ENCODE data around the gene NIPSNAP2.

The NIPSNAP2 gene

DNA sequence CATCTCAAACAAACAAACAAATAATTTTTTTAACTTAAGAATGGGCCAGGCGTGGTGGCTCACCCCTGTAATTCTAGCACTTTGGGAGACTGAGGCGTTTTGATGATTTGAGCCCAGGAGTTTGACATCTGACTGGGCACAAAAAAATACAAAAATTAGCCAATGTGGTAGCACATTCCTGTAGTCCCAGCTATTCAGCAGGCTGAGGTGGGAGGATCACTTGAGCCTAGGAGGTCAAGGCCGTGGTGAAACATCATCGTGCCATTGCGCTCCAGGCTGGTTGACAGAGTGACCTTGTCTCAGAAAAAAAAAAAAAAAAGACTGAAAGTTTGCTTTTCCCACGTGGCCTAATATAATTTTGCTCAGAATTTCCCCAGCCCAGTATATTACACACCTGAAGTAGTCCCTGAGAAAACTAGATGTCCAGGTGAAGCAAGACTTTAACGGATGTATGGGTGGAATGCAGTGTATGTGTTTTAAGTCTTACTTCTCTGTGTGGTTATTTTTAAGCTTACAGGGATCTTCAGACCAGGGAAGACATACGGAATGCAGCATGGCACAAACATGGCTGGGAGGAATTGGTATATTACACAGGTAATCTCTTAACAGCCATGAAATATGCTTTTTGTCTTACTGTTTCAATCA lies 32.6 kb downstream of the NIPSNAP2 start:
- Histone ChIP-seq H3K4ac (ENCODE audit: low read depth, low read length) (no peak overlapping the region), H4K8ac (ENCODE audit: low read depth, low read length) (no peak overlapping the region), H3K4me2 (ENCODE audit: low read length) (no peak overlapping the region), H3K9ac (ENCODE audit: low read length) (no peak overlapping the region), H3K79me1 (ENCODE audit: low read length) (no peaks in the 10 kb centered on the region), H3K14ac (ENCODE audit: low read length) (no peak overlapping the region), H3K18ac (ENCODE audit: low read length) (no peak overlapping the region), H3K9me3 (ENCODE audit: insufficient read depth, low read depth, low read length) (no peaks in the 10 kb centered on the region), H3K79me2 (ENCODE audit: control insufficient read depth, insufficient read depth, low read length, poor library complexity) (no peaks in the 10 kb centered on the region), H2AK5ac (ENCODE audit: low read length) (no peak overlapping the region), H2BK12ac (ENCODE audit: low read length) (no peak overlapping the region), H2BK5ac (ENCODE audit: low read depth, low read length, poor library complexity) (no peak overlapping the region), H4K12ac (ENCODE audit: low read depth, low read length) (no peak overlapping the region), H3K27ac (ENCODE audit: low read depth, low read length) (no peak overlapping the region), H3K4me3 (ENCODE audit: low read depth, low read length) (no peak overlapping the region), H3K27me3 (ENCODE audit: insufficient read depth, low read length) (no peaks in the 10 kb centered on the region), H2BK120ac (ENCODE audit: insufficient read depth, low read length, poor library complexity) (no peak overlapping the region), H3K36me3 (ENCODE audit: control insufficient read depth in 1 of 2, insufficient read depth in 2 of 2, low read length in 2 of 2) (peaks cover 25 to 28% of the 10 kb centered on the region in 2 experiments), H3K4me1 (ENCODE audit: control insufficient read depth in 1 of 2, insufficient read depth in 2 of 2, low read length in 2 of 2) (peaks cover 0 to 2% of the 10 kb centered on the region in 2 experiments), H3K23ac (ENCODE audit: low read length) (no peak overlapping the region), H2AFZ (ENCODE audit: insufficient read depth, low read length, poor library complexity) (no peak overlapping the region), H4K91ac (ENCODE audit: low read depth, low read length) (no peak overlapping the region)
- WGBS (ENCODE audit: extremely low coverage, insufficient coverage, insufficient read length): no CpG with 5 or more reads among the region's 8 CpGs
- peak in 1 of 2 donors; percentile 14 for DNase-seq

DNA sequence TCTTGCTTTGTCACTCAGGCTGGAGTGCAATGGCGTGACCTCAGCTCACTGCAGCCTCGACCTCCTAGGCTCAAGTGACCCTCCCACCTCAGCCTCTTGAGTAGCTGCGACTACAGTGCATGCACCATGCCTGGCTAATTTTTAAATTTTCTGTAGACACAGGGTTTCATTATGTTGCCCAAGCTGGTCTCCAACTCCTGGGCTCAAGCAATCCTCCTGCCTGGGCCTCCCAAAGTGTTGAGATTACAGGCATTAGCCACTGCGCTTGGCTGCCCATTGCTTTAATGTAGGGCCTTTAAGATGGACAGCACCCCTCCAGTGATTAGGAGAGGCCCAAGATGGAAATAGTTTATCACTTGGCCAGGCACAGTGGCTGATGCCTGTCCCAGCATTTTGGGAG lies 39.4 kb downstream of the NIPSNAP2 start:
- no peak overlapping the region for H3K27ac ChIP-seq (ENCODE audit: low read depth, low read length)
- no peaks in the 10 kb centered on the region for H3K79me1 ChIP-seq (ENCODE audit: low read length)
- no peaks in the 10 kb centered on the region for H3K9me3 ChIP-seq (ENCODE audit: insufficient read depth, low read depth, low read length)
- no peak overlapping the region for H4K12ac ChIP-seq (ENCODE audit: low read depth, low read length)
- H3K9ac ChIP-seq (ENCODE audit: low read length): no peak overlapping the region
- H2BK12ac ChIP-seq (ENCODE audit: low read length): no peak overlapping the region
- H3K27me3 ChIP-seq (ENCODE audit: insufficient read depth, low read length): no peaks in the 10 kb centered on the region
- H2BK120ac ChIP-seq (ENCODE audit: insufficient read depth, low read length, poor library complexity): no peak overlapping the region
- no peak overlapping the region for H2BK5ac ChIP-seq (ENCODE audit: low read depth, low read length, poor library complexity)
- no peak overlapping the region for H4K8ac ChIP-seq (ENCODE audit: low read depth, low read length)
- WGBS (ENCODE audit: extremely low coverage, insufficient coverage, insufficient read length): no CpG with 5 or more reads among the region's 4 CpGs
- no peak for DNase-seq
- H3K4ac ChIP-seq (ENCODE audit: low read depth, low read length): no peak overlapping the region
- H3K23ac ChIP-seq (ENCODE audit: low read length): no peak overlapping the region
- H2AK5ac ChIP-seq (ENCODE audit: low read length): no peak overlapping the region
- no peaks in the 10 kb centered on the region for H3K36me3 ChIP-seq (ENCODE audit: control insufficient read depth in 1 of 2, insufficient read depth in 2 of 2, low read length in 2 of 2)
- no peak overlapping the region for H3K4me2 ChIP-seq (ENCODE audit: low read length)
- no peak overlapping the region for H3K4me3 ChIP-seq (ENCODE audit: low read depth, low read length)
- H3K14ac ChIP-seq (ENCODE audit: low read length): no peak overlapping the region
- H3K18ac ChIP-seq (ENCODE audit: low read length): no peak overlapping the region
- no peaks in the 10 kb centered on the region for H3K79me2 ChIP-seq (ENCODE audit: control insufficient read depth, insufficient read depth, low read length, poor library complexity)
- no peak overlapping the region for H2AFZ ChIP-seq (ENCODE audit: insufficient read depth, low read length, poor library complexity)
- H4K91ac ChIP-seq (ENCODE audit: low read depth, low read length): no peak overlapping the region
- peaks cover 0 to 4% of the 10 kb centered on the region in 2 experiments for H3K4me1 ChIP-seq (ENCODE audit: control insufficient read depth in 1 of 2, insufficient read depth in 2 of 2, low read length in 2 of 2)

DNA sequence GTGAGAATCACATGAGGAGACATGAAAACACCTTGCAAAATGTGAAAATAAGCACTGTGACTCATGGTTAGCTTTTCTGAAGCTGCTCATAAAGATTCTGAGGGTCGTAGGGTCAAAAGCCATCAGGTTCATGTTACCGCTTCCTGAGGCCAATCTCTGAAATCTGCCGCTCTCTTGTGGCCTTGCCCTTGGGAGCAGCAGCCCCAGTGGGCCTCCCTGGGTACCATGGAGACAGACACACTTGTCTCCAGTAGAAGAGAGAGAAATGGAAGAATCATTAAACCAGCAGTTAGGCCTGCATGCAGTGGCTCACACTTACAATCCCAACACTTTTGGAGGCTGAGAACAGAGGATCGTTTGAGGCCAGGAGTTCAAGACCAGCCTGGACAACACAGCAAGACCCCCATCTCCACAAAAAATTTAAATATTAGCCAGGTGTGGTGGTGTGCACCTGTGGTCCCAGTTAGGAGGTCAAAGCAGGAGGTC lies 42.8 kb downstream of the NIPSNAP2 start:
- no peak overlapping the region for H3K23ac ChIP-seq (ENCODE audit: low read length)
- H3K4me3 ChIP-seq (ENCODE audit: low read depth, low read length): no peak overlapping the region
- H3K14ac ChIP-seq (ENCODE audit: low read length): no peak overlapping the region
- no peak overlapping the region for H4K91ac ChIP-seq (ENCODE audit: low read depth, low read length)
- no peak overlapping the region for H3K4me2 ChIP-seq (ENCODE audit: low read length)
- H4K8ac ChIP-seq (ENCODE audit: low read depth, low read length): no peak overlapping the region
- no peak overlapping the region for H2BK5ac ChIP-seq (ENCODE audit: low read depth, low read length, poor library complexity)
- no peak overlapping the region for H3K18ac ChIP-seq (ENCODE audit: low read length)
- H3K27me3 ChIP-seq (ENCODE audit: insufficient read depth, low read length): no peaks in the 10 kb centered on the region
- no CpG with 5 or more reads among the region's 4 CpGs for WGBS (ENCODE audit: extremely low coverage, insufficient coverage, insufficient read length)
- no peak overlapping the region for H2AK5ac ChIP-seq (ENCODE audit: low read length)
- H3K79me2 ChIP-seq (ENCODE audit: control insufficient read depth, insufficient read depth, low read length, poor library complexity): no peaks in the 10 kb centered on the region
- H3K9me3 ChIP-seq (ENCODE audit: insufficient read depth, low read depth, low read length): no peaks in the 10 kb centered on the region
- peaks cover 0 to 2% of the 10 kb centered on the region in 2 experiments for H3K4me1 ChIP-seq (ENCODE audit: control insufficient read depth in 1 of 2, insufficient read depth in 2 of 2, low read length in 2 of 2)
- H3K36me3 ChIP-seq (ENCODE audit: control insufficient read depth in 1 of 2, insufficient read depth in 2 of 2, low read length in 2 of 2): peaks cover 3 to 6% of the 10 kb centered on the region in 2 experiments
- no peak overlapping the region for H2AFZ ChIP-seq (ENCODE audit: insufficient read depth, low read length, poor library complexity)
- no peak overlapping the region for H3K27ac ChIP-seq (ENCODE audit: low read depth, low read length)
- H2BK120ac ChIP-seq (ENCODE audit: insufficient read depth, low read length, poor library complexity): no peak overlapping the region
- H3K9ac ChIP-seq (ENCODE audit: low read length): peak overlapping the region; percentile 72
- H3K4ac ChIP-seq (ENCODE audit: low read depth, low read length): no peak overlapping the region
- no peak for DNase-seq
- no peak overlapping the region for H4K12ac ChIP-seq (ENCODE audit: low read depth, low read length)
- H2BK12ac ChIP-seq (ENCODE audit: low read length): no peak overlapping the region
- no peaks in the 10 kb centered on the region for H3K79me1 ChIP-seq (ENCODE audit: low read length)

DNA sequence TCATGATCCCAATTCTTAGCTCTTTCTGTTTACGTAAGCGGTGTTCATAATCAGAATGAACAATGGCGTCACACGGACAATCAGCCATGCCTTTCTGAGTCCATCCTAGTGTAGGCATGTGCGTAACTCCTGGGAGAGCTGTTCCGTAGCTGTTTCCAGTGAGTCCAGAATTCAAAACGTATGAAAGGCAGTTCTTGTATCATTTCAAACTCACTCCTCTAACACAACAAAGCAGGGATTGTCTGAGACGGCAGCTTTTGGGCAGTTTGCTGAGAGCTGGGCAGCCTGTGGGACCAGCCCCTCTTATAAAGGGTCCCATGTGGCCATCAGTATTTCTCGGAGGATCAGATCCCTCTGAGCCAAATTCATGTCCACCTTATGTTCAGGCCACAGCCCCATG lies 43.5 kb downstream of the NIPSNAP2 start:
- Histone ChIP-seq H3K27me3 (ENCODE audit: insufficient read depth, low read length) (no peaks in the 10 kb centered on the region), H4K8ac (ENCODE audit: low read depth, low read length) (no peak overlapping the region), H3K4me2 (ENCODE audit: low read length) (no peak overlapping the region), H3K18ac (ENCODE audit: low read length) (no peak overlapping the region), H2BK12ac (ENCODE audit: low read length) (no peak overlapping the region), H2AK5ac (ENCODE audit: low read length) (peak overlapping the region; percentile 9), H3K23ac (ENCODE audit: low read length) (no peak overlapping the region), H3K79me1 (ENCODE audit: low read length) (no peaks in the 10 kb centered on the region), H3K4me3 (ENCODE audit: low read depth, low read length) (no peak overlapping the region), H3K4me1 (ENCODE audit: control insufficient read depth in 1 of 2, insufficient read depth in 2 of 2, low read length in 2 of 2) (peaks cover 0 to 2% of the 10 kb centered on the region in 2 experiments), H3K9me3 (ENCODE audit: insufficient read depth, low read depth, low read length) (no peaks in the 10 kb centered on the region), H4K91ac (ENCODE audit: low read depth, low read length) (no peak overlapping the region), H3K36me3 (ENCODE audit: control insufficient read depth in 1 of 2, insufficient read depth in 2 of 2, low read length in 2 of 2) (peaks cover 4 to 6% of the 10 kb centered on the region in 2 experiments), H2BK120ac (ENCODE audit: insufficient read depth, low read length, poor library complexity) (no peak overlapping the region), H3K9ac (ENCODE audit: low read length) (no peak overlapping the region), H2BK5ac (ENCODE audit: low read depth, low read length, poor library complexity) (no peak overlapping the region), H3K27ac (ENCODE audit: low read depth, low read length) (no peak overlapping the region), H3K79me2 (ENCODE audit: control insufficient read depth, insufficient read depth, low read length, poor library complexity) (no peaks in the 10 kb centered on the region), H3K4ac (ENCODE audit: low read depth, low read length) (no peak overlapping the region), H2AFZ (ENCODE audit: insufficient read depth, low read length, poor library complexity) (no peak overlapping the region), H4K12ac (ENCODE audit: low read depth, low read length) (no peak overlapping the region), H3K14ac (ENCODE audit: low read length) (no peak overlapping the region)
- WGBS (ENCODE audit: extremely low coverage, insufficient coverage, insufficient read length): no CpG with 5 or more reads among the region's 9 CpGs
- DNase-seq: no peak
